ENCODE measurements around the gene EHBP1L1.

DNA sequence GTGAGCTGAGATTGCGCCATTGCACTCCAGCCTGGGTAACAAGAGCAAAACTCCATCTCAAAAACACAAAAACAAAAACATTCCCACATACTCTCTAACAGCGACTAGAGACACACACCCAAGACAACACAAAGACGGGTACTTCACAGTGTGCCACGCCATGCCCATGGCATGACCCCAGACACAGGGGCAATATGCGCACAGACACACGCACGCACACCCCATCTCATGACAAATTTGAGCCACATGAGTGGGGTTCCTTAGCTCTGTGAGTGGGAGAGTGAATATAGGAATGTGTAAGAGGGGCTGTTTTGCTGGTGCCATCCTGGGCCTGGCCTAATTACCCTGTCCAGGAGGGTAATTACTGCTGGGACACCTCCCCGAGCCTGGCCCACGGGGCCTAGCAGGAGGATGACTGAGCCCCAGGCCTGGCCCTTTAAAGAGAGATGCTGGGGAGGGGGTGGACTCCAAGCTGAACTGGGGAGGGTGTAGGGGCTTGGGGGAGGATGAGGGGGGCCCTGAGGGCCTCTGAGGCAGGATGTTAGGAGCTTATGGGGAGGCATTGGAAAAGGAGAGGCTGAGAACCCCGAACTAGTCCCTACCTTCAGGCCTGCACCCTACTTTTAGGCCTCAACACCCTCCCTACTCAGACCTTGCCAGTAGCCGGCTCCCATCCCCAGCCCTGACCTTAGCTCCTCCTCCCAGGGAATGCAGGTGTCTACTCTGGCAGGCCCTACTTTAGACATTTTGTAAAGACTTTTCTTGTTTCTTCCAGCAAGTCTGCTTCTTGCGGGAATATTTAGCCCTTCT is 19.2 kb upstream of the EHBP1L1 start:
- TF ChIP-seq, protein P1, sequence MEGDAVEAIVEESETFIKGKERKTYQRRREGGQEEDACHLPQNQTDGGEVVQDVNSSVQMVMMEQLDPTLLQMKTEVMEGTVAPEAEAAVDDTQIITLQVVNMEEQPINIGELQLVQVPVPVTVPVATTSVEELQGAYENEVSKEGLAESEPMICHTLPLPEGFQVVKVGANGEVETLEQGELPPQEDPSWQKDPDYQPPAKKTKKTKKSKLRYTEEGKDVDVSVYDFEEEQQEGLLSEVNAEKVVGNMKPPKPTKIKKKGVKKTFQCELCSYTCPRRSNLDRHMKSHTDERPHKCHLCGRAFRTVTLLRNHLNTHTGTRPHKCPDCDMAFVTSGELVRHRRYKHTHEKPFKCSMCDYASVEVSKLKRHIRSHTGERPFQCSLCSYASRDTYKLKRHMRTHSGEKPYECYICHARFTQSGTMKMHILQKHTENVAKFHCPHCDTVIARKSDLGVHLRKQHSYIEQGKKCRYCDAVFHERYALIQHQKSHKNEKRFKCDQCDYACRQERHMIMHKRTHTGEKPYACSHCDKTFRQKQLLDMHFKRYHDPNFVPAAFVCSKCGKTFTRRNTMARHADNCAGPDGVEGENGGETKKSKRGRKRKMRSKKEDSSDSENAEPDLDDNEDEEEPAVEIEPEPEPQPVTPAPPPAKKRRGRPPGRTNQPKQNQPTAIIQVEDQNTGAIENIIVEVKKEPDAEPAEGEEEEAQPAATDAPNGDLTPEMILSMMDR (IDR thresholded peaks at IDR 0.05), result no peak
- no peak for TF ChIP-seq POLR2A (IDR thresholded peaks at IDR 0.05; ENCODE audit: low read depth)
- no peak for TF ChIP-seq POLR2AphosphoS5 (IDR thresholded peaks at IDR 0.05)
